ENCODE results near the gene LRP11.

LRP11 gene

DNA sequence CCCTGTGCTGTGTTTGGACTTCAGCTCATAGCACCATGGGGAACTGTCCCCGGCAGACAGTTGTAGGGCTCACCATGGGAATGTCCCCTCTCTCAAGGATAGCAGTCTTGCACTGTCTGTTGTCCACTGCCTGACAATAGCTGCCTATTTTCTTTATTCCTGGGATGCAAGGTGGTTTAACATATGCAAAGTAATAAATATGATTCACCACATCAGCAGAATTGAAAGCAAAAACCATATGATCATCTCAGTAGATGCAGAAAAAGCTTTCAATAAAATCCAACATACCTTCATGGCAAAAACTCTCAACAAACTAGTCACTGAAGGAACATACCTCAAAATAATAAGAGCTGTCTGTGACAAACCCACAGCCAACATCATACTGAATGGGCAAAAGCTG lies 13.5 kb upstream of the LRP11 start:
- DNase-seq (ENCODE audit: extremely low read depth, low read depth), result no peak
- TF ChIP-seq, protein P1, sequence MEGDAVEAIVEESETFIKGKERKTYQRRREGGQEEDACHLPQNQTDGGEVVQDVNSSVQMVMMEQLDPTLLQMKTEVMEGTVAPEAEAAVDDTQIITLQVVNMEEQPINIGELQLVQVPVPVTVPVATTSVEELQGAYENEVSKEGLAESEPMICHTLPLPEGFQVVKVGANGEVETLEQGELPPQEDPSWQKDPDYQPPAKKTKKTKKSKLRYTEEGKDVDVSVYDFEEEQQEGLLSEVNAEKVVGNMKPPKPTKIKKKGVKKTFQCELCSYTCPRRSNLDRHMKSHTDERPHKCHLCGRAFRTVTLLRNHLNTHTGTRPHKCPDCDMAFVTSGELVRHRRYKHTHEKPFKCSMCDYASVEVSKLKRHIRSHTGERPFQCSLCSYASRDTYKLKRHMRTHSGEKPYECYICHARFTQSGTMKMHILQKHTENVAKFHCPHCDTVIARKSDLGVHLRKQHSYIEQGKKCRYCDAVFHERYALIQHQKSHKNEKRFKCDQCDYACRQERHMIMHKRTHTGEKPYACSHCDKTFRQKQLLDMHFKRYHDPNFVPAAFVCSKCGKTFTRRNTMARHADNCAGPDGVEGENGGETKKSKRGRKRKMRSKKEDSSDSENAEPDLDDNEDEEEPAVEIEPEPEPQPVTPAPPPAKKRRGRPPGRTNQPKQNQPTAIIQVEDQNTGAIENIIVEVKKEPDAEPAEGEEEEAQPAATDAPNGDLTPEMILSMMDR (IDR thresholded peaks at IDR 0.05; ENCODE audit: low read depth, low read length), result no peak

DNA sequence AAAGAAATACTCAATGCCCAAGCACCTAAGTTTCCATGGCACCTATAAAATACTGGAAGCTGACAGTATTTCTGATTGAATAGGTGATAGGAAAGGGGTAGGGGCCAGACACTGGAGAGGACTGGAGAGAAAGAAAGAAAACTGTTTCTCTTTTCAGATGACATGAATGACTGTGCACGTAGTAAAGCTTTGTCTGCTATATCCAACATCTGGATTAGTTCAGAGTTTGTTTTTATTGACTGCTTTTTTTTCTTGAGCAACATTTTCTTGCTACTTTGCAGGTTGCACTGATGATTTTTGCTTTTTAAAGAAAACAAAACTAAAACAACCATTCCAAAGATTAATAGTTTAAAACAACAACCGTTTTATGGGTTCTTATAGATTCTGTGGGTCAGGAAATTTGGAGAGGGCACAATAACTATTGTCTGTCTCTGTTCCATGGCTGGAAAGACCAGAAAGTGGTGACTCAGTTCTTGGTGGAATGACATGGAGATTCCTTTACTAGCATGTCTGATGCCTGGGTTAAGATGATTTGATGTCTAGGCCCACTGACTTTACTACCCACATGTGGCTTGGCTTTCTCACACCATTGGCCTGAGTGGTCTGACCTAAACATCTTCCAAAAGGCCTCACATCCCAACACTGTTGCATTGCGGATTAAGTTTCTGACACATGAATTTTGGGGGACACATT lies 12.2 kb upstream of the LRP11 start:
- TF ChIP-seq, protein P1 (IDR thresholded peaks at IDR 0.05; ENCODE audit: low read depth, low read length), result no peak
- DNase-seq (ENCODE audit: extremely low read depth, low read depth), result no peak

DNA sequence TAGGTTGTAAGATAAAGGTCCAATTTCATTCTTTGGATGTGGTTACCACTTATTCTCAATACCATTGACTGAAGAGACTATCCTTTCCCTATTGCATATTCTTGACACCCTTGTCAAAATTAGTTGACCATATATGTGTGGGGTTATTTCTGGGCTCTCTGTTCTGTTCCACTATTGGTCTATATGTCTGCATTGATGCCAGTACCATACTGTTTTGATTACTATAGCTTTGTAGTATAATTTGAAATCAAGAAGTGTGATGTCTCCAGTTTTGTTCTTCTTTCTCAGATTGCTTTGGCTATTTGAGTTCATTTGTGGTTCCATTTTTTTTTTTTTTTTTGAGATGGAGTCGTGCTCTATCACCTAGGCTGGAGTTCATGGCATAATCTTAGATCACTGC lies 8.1 kb upstream of the LRP11 start:
- TF ChIP-seq, protein P1 (IDR thresholded peaks at IDR 0.05; ENCODE audit: low read depth, low read length), result no peak
- DNase-seq (ENCODE audit: extremely low read depth, low read depth), result no peak

DNA sequence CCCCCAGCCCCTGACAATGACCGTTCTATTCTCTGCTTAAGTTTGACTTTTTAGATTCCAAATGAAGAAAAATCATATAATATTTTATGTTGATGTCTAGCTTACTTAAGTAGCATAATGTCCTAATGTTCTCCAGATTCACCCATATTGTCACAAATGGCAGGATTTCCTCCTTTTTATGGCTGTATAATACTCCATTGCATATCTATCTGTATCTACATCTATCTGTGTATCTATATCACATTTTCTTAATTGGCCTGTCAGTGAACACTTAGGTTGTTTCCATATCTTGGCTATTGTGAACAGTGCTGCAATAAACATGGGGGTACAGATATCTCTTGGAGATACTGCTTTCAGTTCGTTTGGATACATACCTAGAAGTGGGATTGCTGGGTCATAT lies 7.0 kb upstream of the LRP11 start:
- TF ChIP-seq, protein P1 (IDR thresholded peaks at IDR 0.05; ENCODE audit: low read depth, low read length), result no peak

DNA sequence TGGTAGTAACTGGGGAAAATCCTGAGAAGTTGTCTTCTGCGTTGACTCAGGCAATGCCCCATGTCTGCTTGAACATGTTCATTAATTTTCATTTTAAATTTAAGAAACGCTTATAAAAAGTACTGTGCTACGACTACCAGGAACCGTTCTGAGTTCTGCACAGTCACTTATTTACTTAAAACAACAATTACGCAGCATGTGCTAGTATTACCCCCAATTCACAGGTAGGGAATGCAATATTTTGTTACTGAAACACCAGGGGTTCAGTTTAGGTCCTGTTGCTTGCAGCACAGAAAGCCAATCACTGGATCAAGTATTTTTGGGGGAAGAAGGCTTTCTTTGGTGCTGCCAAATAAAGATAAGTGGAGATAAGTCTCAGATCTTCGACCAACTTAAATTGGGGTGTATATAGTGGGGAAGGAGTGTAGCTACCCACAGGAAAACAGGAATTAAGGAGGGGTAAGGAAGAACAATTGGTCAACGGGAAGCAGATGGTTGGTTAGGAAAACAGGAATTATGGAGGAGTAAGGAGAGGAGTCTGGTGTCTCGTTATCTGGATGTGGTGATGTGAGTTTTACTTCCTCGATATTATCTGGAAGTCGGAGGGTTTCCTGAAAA lies 5.2 kb upstream of the LRP11 start:
- TF ChIP-seq, protein P1 (IDR thresholded peaks at IDR 0.05; ENCODE audit: low read depth, low read length), result no peak

More for the DNA sequence above, 7.0 kb upstream of the LRP11 start:
- no peak for DNase-seq (ENCODE audit: extremely low read depth, low read depth)

DNA sequence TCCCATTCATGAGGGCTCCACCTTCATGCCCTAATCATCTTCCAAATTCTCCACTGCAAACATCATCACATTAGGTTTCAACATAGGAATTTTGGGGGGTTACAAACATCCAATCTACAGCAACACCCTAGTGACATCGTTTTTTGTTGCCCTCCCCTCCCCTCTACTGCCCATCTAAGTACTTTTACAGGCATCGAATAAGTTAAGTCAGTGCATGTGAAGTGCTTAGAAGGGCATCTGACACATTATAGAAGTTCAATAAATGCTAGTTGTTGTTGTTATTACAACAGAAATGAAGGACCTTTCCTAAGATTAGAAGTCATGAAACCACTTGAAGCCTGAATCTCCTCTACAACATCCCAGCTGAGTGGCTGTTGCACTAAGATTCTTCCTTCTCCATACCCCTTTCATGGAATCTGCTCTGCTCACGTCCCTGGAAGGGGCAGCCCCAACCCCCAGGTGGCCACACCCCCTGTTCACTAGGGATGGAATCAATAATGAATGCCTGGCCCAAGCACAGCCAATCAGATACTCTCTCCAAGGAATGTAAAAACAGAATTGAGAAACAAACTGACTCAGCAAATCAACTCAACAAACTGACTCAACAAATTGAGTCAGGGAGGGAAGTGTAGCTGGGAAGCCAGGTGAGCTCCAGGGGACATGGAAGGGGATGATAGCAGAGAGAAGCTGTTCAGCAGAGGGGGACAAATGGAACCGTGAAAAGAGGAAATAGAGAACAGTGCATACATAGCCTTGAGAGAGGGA lies 3.9 kb upstream of the LRP11 start:
- TF ChIP-seq, protein P1 (IDR thresholded peaks at IDR 0.05; ENCODE audit: low read depth, low read length), result no peak
- DNase-seq (ENCODE audit: extremely low read depth, low read depth), result no peak

More for the DNA sequence above, 5.2 kb upstream of the LRP11 start:
- DNase-seq (ENCODE audit: extremely low read depth, low read depth), result no peak

All from AG09319 (cell line).